HG03159 (cell line): ENCODE measurements around the gene TLCD3A.
A peak's percentile ranks its signal among the peaks of the same experiment; 100 is the strongest.
"Not testable (repeated sequence)": the region's sequence is repeated elsewhere in the genome, so short reads cannot be mapped to it uniquely, and the experiment has no call there.

Experiments used
- ATAC-seq: cut with Tn5 transposase; IDR thresholded peaks from one replicate; pipeline ENCODE4 v1.9.1; 2021; ENCODE audit warnings: mild to moderate bottlenecking, moderate library complexity; ENCODE audit not compliant: unreplicated experiment

The TLCD3A gene

DNA sequence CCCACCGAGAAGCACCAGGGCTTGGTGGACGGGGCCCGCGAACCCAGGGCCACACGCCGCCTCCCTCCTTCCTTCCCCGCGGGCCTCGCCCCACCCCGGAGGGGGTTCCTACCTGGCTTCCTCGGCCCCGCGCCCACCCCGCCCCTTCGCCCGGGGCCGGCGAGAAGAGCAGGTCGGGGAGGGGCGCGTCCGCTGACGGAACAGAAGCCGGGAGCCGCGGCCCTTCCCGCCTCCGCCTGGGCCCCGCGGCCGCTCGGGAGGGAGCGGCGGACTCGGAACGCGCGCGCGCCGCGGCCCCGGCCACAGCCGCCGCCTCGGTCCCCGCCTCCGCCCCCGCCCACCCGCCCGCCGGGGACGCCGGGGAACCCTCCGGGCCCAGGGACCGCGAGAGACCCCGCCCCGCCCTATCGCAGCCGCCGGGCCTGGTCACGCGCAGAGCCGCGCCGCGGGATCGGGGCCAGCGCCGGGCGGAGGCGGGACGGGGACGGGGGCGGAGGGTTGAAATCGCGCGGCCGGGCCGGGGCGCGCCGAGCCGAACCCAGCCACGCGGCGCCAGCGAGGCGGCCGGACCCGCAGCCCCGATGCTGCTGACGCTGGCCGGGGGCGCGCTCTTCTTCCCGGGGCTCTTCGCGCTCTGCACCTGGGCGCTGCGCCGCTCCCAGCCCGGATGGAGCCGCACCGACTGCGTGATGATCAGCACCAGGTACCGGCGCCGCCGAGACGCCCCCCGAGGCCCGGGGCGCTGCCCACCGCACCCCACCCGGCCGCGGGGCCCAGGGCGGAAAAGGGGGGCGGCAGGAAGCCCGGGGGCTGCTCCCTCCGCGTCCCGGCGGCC is at the start of gene TLCD3A:
Gene TLCD3A (plus strand): TSS at position 530 of the 835 bp plus-strand sequence. CDS start 52 bp downstream, at position 582.
- peak; percentile 50 for ATAC-seq

DNA sequence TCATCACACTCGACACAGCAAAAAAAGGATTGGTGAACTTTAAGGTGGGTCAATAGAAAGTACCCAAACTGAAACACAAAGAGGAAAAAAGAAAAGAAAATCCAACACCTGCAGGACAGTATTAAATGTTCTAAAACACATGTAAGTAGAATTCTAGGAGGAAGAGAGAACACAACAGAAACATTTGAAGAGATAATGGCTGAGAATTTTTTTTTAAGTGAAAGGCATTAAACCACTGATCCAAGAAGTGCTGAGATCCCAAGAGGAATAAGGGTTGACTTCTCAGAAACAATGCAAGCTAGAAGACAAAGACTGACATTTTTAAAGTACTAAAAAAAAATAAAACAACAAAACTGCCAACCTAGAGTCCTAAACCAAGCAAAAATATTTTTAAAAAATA is 49.4 kb upstream of the TLCD3A start:
- no peak for ATAC-seq

DNA sequence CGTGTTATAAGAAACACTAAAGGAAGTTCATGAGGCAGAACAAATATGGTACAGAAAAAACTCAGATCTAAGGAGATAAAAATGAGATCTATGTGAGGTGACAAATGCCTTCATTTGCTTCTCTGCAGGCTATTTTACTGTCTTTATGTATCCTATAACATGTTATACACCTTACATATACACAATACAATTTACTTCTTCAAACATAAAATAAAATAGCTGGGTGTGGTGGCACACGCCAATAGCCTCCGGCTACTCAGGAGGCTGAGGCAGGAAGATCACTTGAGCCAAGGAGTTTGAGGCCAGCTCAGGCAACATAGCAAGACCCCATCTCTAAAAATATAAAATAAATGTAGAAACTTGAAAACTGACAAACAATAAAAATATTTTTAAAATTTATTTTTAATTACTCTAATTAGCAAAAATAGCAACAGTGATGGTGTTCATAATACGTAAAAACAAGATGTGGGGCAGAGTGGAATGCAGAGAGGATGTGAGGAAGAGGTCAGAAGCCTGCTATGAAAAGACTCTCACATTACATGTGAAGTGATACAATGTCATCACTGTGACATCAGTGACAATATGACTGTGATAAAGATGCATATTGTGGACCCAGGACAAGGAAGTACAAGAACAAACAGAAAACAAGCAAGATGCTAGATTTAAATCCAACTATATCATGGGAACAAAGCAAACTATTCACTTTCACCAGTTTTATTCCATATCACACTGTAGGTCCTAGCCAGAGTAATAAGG is 48.7 kb upstream of the TLCD3A start:
- no peak for ATAC-seq

DNA sequence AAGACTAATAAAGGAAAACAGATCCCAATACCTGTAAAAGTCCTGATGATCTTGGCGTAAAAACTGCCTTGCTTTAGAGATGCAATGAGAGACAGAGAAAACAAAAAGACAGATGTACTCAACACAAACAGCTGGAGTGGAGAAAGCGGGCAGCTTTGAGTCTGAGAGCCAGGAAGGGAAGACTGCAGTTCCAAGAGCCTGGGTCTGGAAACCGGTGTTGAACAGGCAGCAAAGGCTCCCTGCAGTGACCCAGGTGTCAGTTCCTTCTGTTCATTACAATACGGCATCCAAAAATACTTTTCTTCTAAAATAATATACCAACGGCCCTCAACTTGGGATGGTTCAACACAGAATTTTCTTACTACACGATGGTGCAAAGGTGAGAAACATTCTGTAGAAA is 47.4 kb upstream of the TLCD3A start:
- ATAC-seq, result no peak

DNA sequence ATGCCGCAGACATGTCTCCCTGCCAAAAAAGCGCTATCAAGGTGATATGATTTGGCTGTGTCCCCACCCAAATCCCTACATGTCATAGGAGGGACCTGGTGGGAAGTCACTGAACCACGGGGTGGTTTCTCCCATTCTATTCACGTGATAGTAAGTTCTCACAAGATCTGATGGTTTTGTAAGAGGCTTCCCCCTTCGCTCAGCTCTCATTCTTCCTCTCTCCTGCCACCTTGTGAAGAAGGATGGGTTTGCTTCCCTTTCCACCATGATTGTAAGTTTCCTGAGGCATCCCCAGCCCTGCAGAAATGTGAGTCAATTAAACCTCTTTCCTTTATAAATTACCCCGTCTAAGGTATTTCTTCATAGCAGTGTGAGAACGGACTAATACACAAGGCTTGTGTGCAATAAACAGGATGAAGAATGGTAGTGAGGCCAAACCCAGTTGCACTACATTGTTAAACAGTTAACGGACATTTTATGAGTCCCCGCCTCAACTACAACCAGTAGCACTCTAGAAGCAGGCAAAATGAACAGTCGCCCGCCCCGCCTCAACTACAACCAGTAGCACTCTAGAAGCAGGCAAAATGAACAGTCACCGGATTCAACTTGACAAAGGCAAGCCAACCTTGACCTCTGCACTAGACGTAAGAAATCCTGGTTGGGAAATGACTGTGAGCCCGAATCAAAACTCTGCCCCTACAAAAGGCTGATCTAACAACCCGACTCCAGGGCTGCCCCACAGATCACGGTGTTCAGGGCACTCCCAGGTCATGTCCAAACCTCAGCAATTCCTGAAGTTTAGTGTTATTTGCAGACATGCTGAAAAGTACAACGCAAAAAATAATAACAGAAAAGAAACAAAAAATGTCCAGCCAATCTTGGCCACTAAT is 44.1 kb upstream of the TLCD3A start:
- no peak for ATAC-seq

DNA sequence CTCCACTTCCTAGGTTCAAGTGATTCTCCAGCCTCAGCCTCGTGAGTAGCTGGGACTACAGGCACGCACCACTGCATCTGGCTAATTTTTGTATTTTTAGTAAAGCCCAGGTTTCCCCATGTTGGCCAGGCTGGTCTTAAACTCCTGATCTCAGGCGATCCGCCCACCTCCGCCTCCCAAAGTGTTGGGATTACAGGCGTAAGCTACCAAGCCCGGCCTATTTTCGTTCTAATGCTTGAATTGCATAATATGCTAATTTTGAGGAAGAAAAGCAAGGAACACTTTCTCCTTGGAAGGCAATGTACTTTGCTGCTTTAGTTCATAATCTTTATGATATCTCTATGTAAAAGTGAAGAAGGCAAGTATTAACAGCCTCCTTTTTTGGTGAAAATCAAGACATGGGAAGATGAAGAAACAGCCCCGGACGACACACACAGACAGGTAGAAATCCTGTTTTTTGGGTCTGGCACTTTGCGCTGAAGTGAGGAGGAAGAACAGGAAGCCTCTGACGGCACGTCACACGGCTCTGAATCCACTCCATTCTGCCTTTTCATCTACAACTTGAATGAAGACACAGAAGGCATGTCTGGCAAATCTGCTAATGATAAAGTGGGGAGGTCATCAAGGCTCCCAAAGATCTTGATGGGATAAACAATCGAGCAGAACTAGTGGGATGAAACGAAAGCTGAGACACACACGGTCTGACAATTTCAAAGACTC is 42.7 kb upstream of the TLCD3A start:
- ATAC-seq, result no peak

DNA sequence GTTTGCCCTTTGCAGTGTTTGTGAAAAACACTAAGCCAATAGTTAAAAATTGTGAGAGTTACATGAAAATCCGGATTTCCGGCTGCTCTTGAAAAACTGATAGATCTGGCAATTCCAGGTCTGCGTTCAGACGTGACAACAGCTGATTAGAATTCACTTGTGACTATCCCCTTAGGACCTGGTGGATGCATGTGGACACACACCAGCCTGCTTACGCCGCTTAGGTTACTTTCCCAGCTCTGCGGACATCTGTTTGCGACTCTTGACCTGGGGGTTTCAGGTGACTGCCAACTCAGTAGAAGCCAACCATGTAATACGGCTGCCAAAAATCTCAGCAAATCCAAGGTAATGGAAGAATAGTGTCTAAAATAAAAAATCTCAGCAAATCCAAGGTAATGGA is 42.0 kb upstream of the TLCD3A start:
- no peak for ATAC-seq

DNA sequence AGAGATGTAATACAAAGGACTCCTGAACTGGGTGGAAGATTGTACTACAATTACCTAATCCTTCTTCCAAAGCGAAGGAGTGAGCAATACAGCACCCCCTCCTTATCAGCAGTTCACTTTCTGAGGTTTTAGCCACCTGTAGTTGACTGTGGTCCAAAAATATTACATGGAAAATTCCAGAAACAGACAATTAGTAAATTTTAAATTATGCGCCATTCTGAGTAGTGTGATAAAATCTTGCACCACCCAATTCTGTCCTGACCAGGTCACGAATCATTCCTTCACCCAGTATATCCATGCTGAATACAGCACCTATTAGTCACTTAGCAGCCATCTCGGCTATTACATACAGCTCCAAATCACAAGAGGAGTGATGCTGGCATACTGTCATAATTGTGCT is 41.0 kb upstream of the TLCD3A start:
- ATAC-seq, result no peak

DNA sequence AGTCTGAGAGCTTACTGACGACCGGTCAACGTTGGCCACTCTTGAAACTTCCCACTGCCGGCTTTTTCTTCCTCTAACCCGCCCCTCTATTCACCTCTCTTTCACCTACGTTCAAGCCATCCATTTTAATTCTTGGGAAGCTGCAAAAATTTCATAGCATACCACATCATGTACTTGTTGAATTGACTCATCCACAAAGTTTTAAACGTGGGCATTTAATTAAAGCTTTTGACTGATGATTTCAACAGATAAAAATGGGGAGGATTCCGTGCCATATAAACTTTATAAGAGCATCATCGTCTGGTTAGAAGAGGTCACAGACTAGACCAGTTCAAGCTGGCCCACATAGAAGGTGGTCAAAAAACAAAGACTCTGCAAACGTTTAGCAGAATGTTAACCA is 40.3 kb upstream of the TLCD3A start:
- no peak for ATAC-seq

DNA sequence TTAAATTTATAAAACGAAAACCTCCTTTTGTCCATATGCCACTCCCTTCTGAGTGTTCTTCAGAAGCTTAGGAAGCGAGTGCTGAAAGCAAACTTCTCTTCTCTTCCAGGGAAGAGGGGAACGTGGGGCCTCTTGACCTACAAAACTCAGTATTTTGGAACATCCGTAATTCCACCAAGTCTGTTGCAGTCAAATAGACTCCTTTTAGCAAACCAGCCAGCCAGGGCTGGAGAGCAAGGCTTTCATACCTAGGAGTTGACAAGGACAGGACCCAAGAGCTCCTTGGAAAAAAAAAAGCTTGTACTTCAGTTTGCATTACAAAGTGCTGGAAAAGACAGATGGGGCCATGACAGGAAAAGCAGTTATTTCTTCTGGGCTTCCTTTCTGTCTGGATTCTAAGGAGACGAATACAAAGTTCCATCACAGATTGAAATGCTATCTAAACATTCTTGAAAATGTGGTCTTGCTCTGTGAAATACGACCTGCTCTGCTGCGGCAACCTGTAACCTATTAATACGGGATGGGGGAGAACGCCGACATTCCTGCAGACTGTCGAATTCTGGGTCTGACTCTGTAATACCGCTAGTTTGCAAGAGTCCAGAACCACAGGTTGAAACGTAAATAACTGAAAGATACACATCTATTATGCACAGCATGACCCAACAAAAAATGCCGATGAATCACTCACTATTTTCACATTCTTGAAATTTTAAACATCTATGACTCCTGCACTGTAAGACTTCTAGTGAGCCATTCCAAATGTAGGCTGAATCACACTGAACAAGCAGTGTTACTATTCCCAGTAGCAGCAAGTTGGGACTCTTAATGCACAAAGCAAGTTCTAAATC is 38.4 kb upstream of the TLCD3A start:
- ATAC-seq, result no peak

DNA sequence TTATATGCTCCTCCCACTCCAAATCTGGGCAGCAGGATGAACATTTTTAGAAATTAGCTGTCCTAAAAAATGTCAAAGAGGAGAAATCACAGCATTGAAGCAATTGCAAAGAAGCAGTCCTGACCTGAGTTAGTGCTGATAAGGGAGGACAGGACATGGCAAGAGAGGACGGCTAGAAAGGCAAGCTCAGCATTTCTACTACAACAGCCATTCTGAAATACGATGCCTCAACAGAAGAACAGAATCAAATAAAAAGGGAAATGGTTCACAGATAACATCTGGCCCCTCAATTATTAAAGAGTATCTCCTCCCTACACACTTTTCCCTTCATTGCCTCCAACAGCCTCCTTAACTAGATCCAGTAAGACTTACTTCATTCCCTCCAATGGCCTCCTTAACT is 36.0 kb upstream of the TLCD3A start:
- no peak for ATAC-seq

DNA sequence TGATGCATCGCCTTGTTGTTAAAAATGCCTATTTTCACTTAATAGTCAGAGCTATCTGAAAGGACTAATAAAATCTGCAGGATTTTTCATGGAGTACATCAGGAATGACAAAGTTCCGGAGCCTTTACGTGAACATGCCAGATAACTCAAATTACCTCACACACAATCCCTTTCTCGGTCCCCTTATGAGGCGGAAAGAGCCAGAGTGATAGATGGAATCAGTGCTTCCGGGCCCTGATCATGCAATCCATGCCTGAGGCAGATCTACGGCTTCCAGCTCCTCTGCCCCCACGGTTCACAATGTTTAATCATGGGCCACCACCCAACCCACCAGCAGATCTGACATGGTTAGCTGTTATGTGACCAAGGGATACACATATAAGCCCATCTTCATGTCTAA is 34.7 kb upstream of the TLCD3A start:
- no peak for ATAC-seq

DNA sequence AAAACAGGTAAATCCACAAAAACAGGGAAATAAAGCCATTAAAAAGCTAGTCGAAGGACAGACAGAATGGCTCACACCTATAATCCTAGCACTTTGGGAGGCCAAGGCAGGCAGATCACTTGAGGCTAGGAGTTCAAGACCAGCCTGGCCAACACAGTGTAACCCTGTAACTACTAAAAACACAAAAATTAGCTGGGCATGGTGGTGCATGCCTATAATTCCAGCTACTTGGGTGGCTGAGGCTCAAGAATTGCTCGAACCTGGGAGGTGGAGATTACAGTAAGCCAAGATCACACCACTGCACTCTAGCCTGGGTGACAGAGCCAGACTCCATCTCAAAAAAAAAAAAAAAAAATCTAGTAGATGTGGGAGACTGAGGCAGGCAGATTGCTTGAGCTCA is 34.3 kb upstream of the TLCD3A start:
- not testable (repeated sequence) for ATAC-seq

DNA sequence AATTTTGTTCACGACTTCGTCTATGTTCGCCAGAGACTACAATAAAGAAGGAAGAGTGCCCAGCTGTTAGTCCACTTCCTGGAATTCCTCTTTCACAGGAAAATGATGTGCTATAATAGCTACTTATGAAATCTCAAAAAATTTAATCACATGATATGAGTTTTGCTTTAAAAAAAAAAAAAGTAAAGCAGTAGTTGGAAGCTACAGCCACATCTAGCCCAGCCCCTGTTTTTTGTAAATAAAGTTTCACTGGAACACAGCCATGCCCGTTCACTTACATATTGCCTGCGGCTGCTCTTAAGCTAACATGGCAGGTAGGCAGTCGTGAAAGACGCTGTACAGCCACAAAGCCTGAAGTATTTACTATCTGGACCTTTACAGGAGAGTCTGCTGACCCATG is 33.1 kb upstream of the TLCD3A start:
- no peak for ATAC-seq

DNA sequence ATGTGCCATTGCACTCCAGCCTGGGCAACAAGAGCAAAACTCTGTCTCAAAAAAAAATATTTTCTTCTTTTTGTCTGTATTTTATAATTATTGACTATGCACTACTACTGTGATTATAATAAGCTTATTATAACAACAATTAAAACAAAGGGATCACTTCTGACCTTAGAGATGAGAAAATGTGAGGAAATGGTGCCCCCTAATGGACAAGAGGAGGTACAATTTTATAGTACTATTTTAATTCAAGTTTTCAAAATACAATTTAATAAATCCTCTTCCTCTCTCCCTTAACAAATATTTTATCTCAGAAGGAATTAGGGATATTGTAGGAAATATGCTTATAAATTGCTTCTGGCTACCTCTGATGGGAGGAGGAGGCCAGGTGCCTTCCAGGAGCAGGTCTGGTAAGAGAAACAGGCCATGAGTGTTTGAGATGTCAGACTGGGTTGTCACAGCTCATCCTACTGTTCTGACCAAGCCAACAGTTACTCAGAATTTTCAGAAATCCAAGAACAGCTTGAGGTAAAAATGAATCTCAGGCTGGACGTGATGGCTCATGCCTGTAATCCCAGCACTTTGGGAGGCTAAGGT is 31.8 kb upstream of the TLCD3A start:
- no peak for ATAC-seq

DNA sequence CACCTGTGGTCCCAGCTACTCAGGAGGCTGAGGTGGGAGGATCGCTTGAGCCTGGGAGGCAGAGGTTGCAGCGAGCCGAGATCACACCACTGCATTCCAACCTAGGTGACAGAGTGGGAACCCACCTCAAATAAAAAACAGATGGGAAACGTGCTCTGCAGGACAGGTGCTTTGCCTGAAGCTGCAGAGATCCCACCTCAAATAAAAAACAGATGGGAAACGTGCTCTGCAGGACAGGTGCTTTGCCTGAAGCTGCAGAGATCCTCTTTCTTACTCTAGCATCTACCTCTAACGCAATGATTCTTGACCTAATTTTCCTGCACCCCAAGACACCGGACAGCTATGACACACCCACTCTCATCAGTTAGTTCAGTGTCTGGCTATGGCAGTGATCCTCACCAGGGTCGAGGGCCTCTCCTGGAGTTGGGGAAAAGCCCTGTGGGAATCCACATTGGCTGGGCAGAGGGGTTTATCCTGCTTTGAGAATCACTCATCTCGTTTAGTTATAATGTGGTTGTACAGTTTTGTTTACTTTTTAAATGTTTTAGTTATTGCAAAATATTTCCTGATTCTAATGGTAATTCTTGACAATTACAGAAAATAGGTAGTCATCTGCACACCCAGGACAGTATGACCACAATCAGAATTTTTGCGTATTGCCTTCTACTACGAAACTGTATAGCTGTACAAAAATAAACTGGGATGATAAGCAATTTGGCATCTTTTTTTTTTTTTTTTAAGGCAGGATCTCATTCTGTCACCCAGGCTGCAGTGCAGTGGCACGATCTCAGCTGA is 29.1 kb upstream of the TLCD3A start:
- no peak for ATAC-seq

DNA sequence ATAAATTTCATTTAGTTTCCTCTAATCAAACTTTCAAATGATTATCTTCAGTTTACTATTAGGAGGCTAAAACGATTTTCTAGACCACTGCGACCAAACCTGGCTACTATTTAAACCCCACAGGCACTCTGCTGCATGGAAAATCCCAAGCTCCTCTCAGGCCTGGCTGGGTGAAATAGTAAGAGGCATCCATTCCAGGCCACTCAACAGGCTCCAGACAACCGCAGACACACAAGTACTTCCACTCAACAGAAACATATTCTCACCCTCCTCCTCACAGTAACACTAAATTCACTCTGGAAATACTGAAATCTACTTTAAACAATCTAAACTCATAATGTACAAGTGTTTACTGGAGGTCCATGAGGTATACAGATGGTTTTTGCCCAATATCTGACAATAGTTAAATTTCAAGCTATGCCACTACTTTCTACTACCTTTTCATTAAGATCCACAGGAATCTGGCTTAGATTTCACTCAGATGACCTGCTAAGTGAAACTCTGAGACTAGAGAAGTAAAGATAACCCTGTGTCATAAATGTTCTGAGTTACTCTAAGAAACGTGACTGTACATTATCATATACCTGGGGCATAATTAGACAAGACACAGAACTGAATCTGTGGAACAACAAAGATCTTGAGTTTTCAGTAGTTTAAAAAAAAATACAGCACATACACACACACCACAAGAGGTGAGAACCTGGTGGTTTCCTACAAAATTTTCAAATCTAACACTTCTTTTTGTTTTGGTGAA is 28.1 kb upstream of the TLCD3A start:
- no peak for ATAC-seq

DNA sequence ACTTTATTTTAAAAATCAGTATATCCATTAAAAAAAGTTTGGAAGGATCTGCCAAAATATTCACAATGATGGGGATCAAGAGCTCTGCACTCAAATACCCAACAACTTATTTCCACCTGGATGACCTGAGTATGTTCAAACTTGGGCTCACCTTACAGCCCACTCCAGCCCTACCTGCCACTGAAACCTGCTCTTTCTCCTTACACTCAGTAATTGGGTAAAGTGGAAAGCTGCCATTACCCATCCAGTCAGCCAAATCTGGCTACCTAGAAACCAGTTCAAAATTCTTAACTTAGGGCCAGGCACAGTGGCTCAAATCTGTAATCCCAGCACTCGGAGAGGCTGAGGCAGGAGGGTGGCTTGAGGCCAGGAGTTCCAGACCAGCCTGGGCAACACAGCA is 27.4 kb upstream of the TLCD3A start:
- no peak for ATAC-seq
